GM04504 (cell line): ENCODE results near the gene EID1.
"Not testable (repeated sequence)": the region's sequence is repeated elsewhere in the genome, so short reads cannot be mapped to it uniquely, and the experiment has no call there.

Experiments
- DNase-seq: peaks from one replicate; pipeline ENCODE4 v3.0.0-alpha.2; 2012; ENCODE audit warnings: low read depth

EID1 gene

GRCh38 chr15:48869966-48870365 is 8.0 kb upstream of the EID1 start:
- no peak for DNase-seq

GRCh38 chr15:48871542-48871941 is 6.4 kb upstream of the EID1 start:
- DNase-seq: no peak

GRCh38 chr15:48872632-48873031 is 5.3 kb upstream of the EID1 start:
- DNase-seq: no peak

GRCh38 chr15:48875241-48875960 is 2.5 kb upstream of the EID1 start:
- no peak for DNase-seq

- no peak for DNase-seq
These were observed 1.9 kb upstream of the EID1 start for GRCh38 chr15:48876057-48876456.

GRCh38 chr15:48880070-48880634 is 2.2 kb downstream of the EID1 start:
- DNase-seq: no peak

GRCh38 chr15:48883699-48884098 is 5.8 kb downstream of the EID1 start:
- DNase-seq: no peak

GRCh38 chr15:48887144-48887543 is 9.2 kb downstream of the EID1 start:
- no peak for DNase-seq

GRCh38 chr15:48888191-48888590 is 10.3 kb downstream of the EID1 start:
- DNase-seq: no peak

- no peak for DNase-seq
These were observed 10.9 kb downstream of the EID1 start for GRCh38 chr15:48888836-48889235.

- no peak for DNase-seq
These were observed 12.0 kb downstream of the EID1 start for GRCh38 chr15:48889925-48890324.

- no peak for DNase-seq
These were observed 12.5 kb downstream of the EID1 start for GRCh38 chr15:48890375-48890972.

- DNase-seq: no peak
These were observed 13.4 kb downstream of the EID1 start for GRCh38 chr15:48891232-48891765.

- DNase-seq: no peak
These were observed 15.4 kb downstream of the EID1 start for GRCh38 chr15:48893311-48893710.

- no peak for DNase-seq
These were observed 19.2 kb downstream of the EID1 start for GRCh38 chr15:48896869-48897814.

GRCh38 chr15:48898032-48898431 is 20.1 kb downstream of the EID1 start:
- no peak for DNase-seq

- DNase-seq: no peak
These were observed 20.5 kb downstream of the EID1 start for GRCh38 chr15:48898446-48898845.

- DNase-seq: no peak
These were observed 21.9 kb downstream of the EID1 start for GRCh38 chr15:48899793-48900192.

- no peak for DNase-seq
These were observed 26.8 kb downstream of the EID1 start for GRCh38 chr15:48904758-48905157.

GRCh38 chr15:48905216-48905615 is 27.3 kb downstream of the EID1 start:
- no peak for DNase-seq

GRCh38 chr15:48905847-48906246 is 27.9 kb downstream of the EID1 start:
- no peak for DNase-seq

GRCh38 chr15:48909313-48909712 is 31.4 kb downstream of the EID1 start:
- not testable (repeated sequence) for DNase-seq
